Panc1 (cell line): Measurements from ENCODE around the gene TP53I11. TPM values are rescaled to one million over a fixed set of nuclear protein-coding genes. Genes with fewer than 3 reads are reported as not detected.

Source experiments
- ATAC-seq: fragments of 200-7000 bp; cut with Tn5 transposase; 2 replicates; pipeline ENCODE4 v1.9.1; 2020; ENCODE audit warnings: mild to moderate bottlenecking, moderate library complexity
- BruUV-seq: library from RNA; stranded (reverse); fragments of 400-500 nt; replicated peaks from 2 replicates; lab custom pipeline; 2021; lab: Mats Ljungman, UMichigan
- CTCF ChIA-PET: fragments of 300-600 bp; sonication (Branson Sonifier 250); formaldehyde crosslinking; loops from one replicate; lab custom pipeline; 2022; ENCODE audit warnings: antibody characterized with exemption; lab: Charles Lee
- POLR2A ChIA-PET: fragments of 300-600 bp; sonication (Branson Sonifier 250); formaldehyde crosslinking; loops from one replicate; lab custom pipeline; 2022; ENCODE audit warnings: antibody characterized with exemption; lab: Charles Lee
- DNase-seq: peaks from one replicate; pipeline ENCODE4 v3.0.0-alpha.2; 2010; ENCODE audit warnings: low read depth, low spot score
- H3K27ac ChIP-seq: 2 replicates; pipeline ENCODE4 v1.5.1; 2011; ENCODE audit warnings: mild to moderate bottlenecking, low read length, inconsistent platforms
- H3K27me3 ChIP-seq: fragments of 200-500 bp; sonication (Bioruptor generic); 2 replicates; pipeline ENCODE4 v1.6.0; 2014; ENCODE audit warnings: low read length, inconsistent platforms; ENCODE audit not compliant: control insufficient read depth, insufficient read depth
- H3K36me3 ChIP-seq: fragments of 200-500 bp; sonication (Bioruptor generic); 2 replicates; pipeline ENCODE4 v1.5.1; 2014; ENCODE audit warnings: inconsistent platforms, mild to moderate bottlenecking, low read length, moderate library complexity; ENCODE audit not compliant: control insufficient read depth, insufficient read depth
- H3K4me1 ChIP-seq: 2 replicates; pipeline ENCODE4 v1.5.1; 2011; ENCODE audit warnings: inconsistent platforms, mild to moderate bottlenecking, low read length, moderate library complexity; ENCODE audit not compliant: control insufficient read depth, insufficient read depth
- H3K4me3 ChIP-seq, 2 experiments: 2 replicates each; pipeline ENCODE4 v1.5.1; 2011 to 2012; ENCODE audit warnings: low read depth in 2 of 2, low read length in 2 of 2, mild to moderate bottlenecking in 2 of 2, inconsistent platforms in 1 of 2, moderate library complexity in 1 of 2
- H3K9me3 ChIP-seq: fragments of 200-500 bp; sonication (Bioruptor generic); 2 replicates; pipeline ENCODE4 v1.5.1; 2014; ENCODE audit warnings: low read depth, mild to moderate bottlenecking, inconsistent platforms, low read length, moderate library complexity; ENCODE audit not compliant: control insufficient read depth, insufficient read depth
- POLR2AphosphoS5 ChIP-seq: IDR thresholded peaks from 2 replicates; pipeline ENCODE4 v1.6.1; 2012; ENCODE audit warnings: mild to moderate bottlenecking, low read depth, low read length, moderate library complexity
- SIN3A ChIP-seq: IDR thresholded peaks from 2 replicates; pipeline ENCODE4 v1.6.1; 2012; ENCODE audit warnings: low read depth, mild to moderate bottlenecking, low read length, moderate library complexity, borderline replicate concordance; ENCODE audit not compliant: insufficient read depth
- TCF7L2 ChIP-seq: IDR thresholded peaks from 2 replicates; pipeline ENCODE4 v1.6.1; 2011; ENCODE audit warnings: mild to moderate bottlenecking, low read depth, low read length, inconsistent platforms
- in situ Hi-C: cut with HindIII; loops from 2 replicates; pipeline ENCODE4 v1.10.0; 2016; ENCODE audit warnings: low sequenced_read_pairs, low pct_unique_long_range_greater_than_20kb
- intact Hi-C: fragments of 100-400 bp; cut with micrococcal nuclease; formaldehyde crosslinking; loops from one replicate; pipeline ENCODE4 v1.10.0; 2022; ENCODE audit not compliant: unreplicated experiment
- total RNA-seq: library from RNA; stranded (reverse); gene quantifications from one replicate; pipeline ENCODE4 v1.2.1, GENCODE V29; 2021; ENCODE audit not compliant: unreplicated experiment
- TF ChIP-seq, protein P1 (sequence below): fragments of 450-650 bp; IDR thresholded peaks from 2 replicates; pipeline ENCODE4 v1.5.1; 2017; ENCODE audit warnings: mild to moderate bottlenecking
- TF ChIP-seq, protein P2 (sequence below), 2 experiments: IDR thresholded peaks; 2 replicates each; pipeline ENCODE4 v1.6.1; 2011 to 2012; ENCODE audit warnings: low read depth in 2 of 2, control low read depth in 1 of 2, low read length in 1 of 2, mild to moderate bottlenecking in 1 of 2, moderate library complexity in 1 of 2; ENCODE audit not compliant: insufficient read depth in 1 of 2

Gene TP53I11
- total RNA-seq, 1 experiment from 2014 or later, result 132 TPM

DNA sequence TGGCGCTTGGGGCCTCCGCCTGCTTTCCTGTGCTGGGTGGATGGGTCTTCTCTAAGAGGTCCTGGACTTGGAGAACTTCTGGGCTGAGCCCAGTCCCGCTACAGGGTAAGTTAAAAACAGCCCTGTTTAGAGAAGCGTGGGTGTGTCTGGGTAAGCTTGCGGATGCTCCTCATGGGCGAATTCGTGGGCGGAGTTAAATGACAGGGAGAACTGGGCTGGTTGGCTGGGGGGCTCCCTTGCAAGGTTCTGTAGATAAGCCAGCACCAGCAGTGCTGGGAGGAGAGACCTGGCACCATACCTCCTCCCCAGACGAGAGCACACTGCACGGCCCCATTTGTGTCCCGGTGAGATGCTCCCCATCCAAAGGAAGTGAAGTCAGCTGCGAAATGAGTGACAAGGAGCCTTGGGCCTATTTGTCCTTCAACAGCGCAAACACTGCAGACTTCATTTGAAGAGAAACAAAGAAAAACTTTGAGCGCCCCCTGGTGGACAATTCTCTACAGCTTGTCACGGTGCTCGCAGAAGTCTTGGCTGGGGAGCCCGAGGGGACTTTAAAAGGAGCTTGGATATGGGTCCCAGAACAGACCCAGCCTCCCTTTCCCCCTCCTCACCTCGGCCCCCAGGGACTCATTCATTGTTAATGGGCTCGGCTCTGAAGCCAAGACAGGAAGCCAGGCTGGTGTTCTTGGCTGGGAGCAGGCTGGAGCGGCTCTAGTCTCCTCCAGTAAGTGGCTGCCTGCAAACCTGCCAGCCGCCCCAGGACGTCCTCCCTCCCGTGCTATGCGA lies 39.5 kb downstream of the TP53I11 start:
- no peak overlapping the region for H3K27ac ChIP-seq
- no peak for DNase-seq
- H3K27me3 ChIP-seq, result no peaks in the 10 kb centered on the region
- in situ Hi-C loops (no loop called here), intact Hi-C loops (loop anchor here (1.0 to 5.0 kb wide), 2 partner anchors 184 to 290 kb away; partner anchors contain the start of gene TSPAN18)
- no TSS peak for BruUV-seq
- ATAC-seq, result peak; percentile 96
- no peak overlapping the region for H3K4me3 ChIP-seq
- TF ChIP-seq SIN3A, result no peak
- TF ChIP-seq, protein P1, sequence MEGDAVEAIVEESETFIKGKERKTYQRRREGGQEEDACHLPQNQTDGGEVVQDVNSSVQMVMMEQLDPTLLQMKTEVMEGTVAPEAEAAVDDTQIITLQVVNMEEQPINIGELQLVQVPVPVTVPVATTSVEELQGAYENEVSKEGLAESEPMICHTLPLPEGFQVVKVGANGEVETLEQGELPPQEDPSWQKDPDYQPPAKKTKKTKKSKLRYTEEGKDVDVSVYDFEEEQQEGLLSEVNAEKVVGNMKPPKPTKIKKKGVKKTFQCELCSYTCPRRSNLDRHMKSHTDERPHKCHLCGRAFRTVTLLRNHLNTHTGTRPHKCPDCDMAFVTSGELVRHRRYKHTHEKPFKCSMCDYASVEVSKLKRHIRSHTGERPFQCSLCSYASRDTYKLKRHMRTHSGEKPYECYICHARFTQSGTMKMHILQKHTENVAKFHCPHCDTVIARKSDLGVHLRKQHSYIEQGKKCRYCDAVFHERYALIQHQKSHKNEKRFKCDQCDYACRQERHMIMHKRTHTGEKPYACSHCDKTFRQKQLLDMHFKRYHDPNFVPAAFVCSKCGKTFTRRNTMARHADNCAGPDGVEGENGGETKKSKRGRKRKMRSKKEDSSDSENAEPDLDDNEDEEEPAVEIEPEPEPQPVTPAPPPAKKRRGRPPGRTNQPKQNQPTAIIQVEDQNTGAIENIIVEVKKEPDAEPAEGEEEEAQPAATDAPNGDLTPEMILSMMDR, result peak; percentile 85
- TF ChIP-seq TCF7L2, result no peak
- TF ChIP-seq POLR2AphosphoS5, result no peak
- TF ChIP-seq, protein P2, sequence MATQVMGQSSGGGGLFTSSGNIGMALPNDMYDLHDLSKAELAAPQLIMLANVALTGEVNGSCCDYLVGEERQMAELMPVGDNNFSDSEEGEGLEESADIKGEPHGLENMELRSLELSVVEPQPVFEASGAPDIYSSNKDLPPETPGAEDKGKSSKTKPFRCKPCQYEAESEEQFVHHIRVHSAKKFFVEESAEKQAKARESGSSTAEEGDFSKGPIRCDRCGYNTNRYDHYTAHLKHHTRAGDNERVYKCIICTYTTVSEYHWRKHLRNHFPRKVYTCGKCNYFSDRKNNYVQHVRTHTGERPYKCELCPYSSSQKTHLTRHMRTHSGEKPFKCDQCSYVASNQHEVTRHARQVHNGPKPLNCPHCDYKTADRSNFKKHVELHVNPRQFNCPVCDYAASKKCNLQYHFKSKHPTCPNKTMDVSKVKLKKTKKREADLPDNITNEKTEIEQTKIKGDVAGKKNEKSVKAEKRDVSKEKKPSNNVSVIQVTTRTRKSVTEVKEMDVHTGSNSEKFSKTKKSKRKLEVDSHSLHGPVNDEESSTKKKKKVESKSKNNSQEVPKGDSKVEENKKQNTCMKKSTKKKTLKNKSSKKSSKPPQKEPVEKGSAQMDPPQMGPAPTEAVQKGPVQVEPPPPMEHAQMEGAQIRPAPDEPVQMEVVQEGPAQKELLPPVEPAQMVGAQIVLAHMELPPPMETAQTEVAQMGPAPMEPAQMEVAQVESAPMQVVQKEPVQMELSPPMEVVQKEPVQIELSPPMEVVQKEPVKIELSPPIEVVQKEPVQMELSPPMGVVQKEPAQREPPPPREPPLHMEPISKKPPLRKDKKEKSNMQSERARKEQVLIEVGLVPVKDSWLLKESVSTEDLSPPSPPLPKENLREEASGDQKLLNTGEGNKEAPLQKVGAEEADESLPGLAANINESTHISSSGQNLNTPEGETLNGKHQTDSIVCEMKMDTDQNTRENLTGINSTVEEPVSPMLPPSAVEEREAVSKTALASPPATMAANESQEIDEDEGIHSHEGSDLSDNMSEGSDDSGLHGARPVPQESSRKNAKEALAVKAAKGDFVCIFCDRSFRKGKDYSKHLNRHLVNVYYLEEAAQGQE (IDR thresholded peaks at IDR 0.05; ENCODE audit: insufficient read depth in 1 of 2, low read depth in 2 of 2, low read length in 1 of 2), result no peak
- peaks cover 3% of the 10 kb centered on the region; the same call in 1 of the 2 replicates for H3K4me1 ChIP-seq
- POLR2A ChIA-PET, result interaction anchor here (0.5 kb wide), 1 partner anchor 129 kb away, joined by 3 read pairs; no protein-coding TSS in a partner anchor
- H3K9me3 ChIP-seq, result no peaks in the 10 kb centered on the region
- CTCF ChIA-PET, result interaction anchor here (0.6 to 2.0 kb wide), 12 partner anchors 20 to 346 kb away, joined by 3 to 10 read pairs (median 4); partner anchors contain the start of gene CD82
- no peaks in the 10 kb centered on the region for H3K36me3 ChIP-seq

DNA sequence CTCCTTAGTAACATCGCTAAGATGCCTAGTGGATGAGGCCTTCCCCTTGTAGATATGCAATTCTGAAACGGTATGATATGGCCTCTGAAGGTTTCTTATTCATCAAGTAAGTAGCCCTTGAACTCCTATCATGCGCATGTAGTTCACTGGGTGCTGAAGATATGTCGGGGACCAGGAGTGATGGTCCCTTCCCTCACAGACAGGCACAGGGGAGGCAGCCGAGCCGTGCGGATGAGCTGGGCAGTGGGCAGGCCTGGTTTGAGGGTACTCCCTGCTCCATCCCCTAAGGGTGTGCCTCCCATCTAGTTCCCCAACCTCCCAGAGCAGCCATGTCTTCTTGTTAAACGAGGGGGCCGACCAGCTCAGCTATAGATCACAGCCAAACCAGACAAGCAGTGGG lies 40.1 kb downstream of the TP53I11 start:
- no peaks in the 10 kb centered on the region for H3K36me3 ChIP-seq
- no peak overlapping the region for H3K27ac ChIP-seq
- POLR2A ChIA-PET, result no interaction called here
- no peaks in the 10 kb centered on the region for H3K9me3 ChIP-seq
- BruUV-seq, result no TSS peak
- DNase-seq (no peak), ATAC-seq (peak; percentile 23; the same call in 1 of the 2 replicates)
- CTCF ChIA-PET, result interaction anchor here (1.4 to 2.0 kb wide), 2 partner anchors 135 to 289 kb away, joined by 5 to 10 read pairs; no protein-coding TSS in a partner anchor
- H3K4me3 ChIP-seq, result no peak overlapping the region
- in situ Hi-C loops (no loop called here), intact Hi-C loops (loop anchor here (5.0 kb wide), 1 partner anchor 183 kb away; the partner anchor contains the start of gene TSPAN18)
- H3K27me3 ChIP-seq, result no peaks in the 10 kb centered on the region
- H3K4me1 ChIP-seq, result peaks cover 3% of the 10 kb centered on the region; the same call in 1 of the 2 replicates
- TF ChIP-seq TCF7L2, result no peak
